GM23338 (cell line): ENCODE data around the gene TRMT2A.

Source experiments
- CREB1 ChIP-seq: fragments of 250-450 bp; sonication (Bioruptor Pico); IDR thresholded peaks from 2 replicates; pipeline ENCODE4 v1.5.0; 2020; ENCODE audit warnings: low read depth, mild to moderate bottlenecking, moderate library complexity
- EZH2 ChIP-seq: fragments of 200-600 bp; sonication (generic); IDR thresholded peaks from one replicate; pipeline ENCODE4 v1.8.0; 2017; ENCODE audit warnings: antibody characterized with exemption, mild to moderate bottlenecking, low read depth; ENCODE audit not compliant: unreplicated experiment
- EZH2phosphoT487 ChIP-seq: fragments of 200-600 bp; sonication (generic); IDR thresholded peaks from one replicate; pipeline ENCODE4 v1.8.1; 2018; ENCODE audit warnings: antibody characterized with exemption; ENCODE audit not compliant: unreplicated experiment
- JUNB ChIP-seq: IDR thresholded peaks from one replicate; pipeline ENCODE4 v1.6.1; 2016; ENCODE audit warnings: antibody characterized with exemption; ENCODE audit not compliant: unreplicated experiment
- NANOG ChIP-seq: IDR thresholded peaks from 2 replicates; pipeline ENCODE4 v1.6.1; 2016; ENCODE audit warnings: antibody characterized with exemption, borderline replicate concordance
- POLR2AphosphoS5 ChIP-seq: IDR thresholded peaks from 2 replicates; pipeline ENCODE4 v1.6.1; 2016; ENCODE audit warnings: antibody characterized with exemption, low read depth
- STAT1 ChIP-seq: IDR thresholded peaks from one replicate; pipeline ENCODE4 v1.6.1; 2016; ENCODE audit warnings: antibody characterized with exemption; ENCODE audit not compliant: unreplicated experiment
- ZNF114 ChIP-seq: fragments of 250-450 bp; sonication (Bioruptor Pico); IDR thresholded peaks from 2 replicates; pipeline ENCODE4 v1.5.0; 2020; ENCODE audit warnings: mild to moderate bottlenecking, moderate library complexity
- ZNF331 ChIP-seq: fragments of 250-450 bp; sonication (Bioruptor Pico); IDR thresholded peaks from 2 replicates; pipeline ENCODE4 v1.5.0; 2020; ENCODE audit warnings: low read depth, mild to moderate bottlenecking, moderate library complexity
- TF ChIP-seq, protein P1 (sequence below), 2 experiments: fragments of 200-600 bp in 1 of 2; sonication (generic) in 1 of 2; conservative IDR thresholded peaks; 2 replicates each; pipeline versions ENCODE4 v1.5.1 to v1.6.1; 2016 to 2017; ENCODE audit warnings: antibody characterized with exemption in 2 of 2, low read depth in 2 of 2, mild to moderate bottlenecking in 2 of 2, moderate library complexity in 1 of 2
- TF ChIP-seq, protein P2 (sequence below): IDR thresholded peaks from one replicate; pipeline ENCODE4 v1.6.1; 2018; ENCODE audit warnings: antibody characterized with exemption; ENCODE audit not compliant: unreplicated experiment
- TF ChIP-seq, protein P3 (sequence below): fragments of 250-450 bp; sonication (Bioruptor Pico); IDR thresholded peaks from 2 replicates; pipeline ENCODE4 v1.5.0; 2020; ENCODE audit warnings: mild to moderate bottlenecking, moderate library complexity
- TF ChIP-seq, protein P4 (sequence below): IDR thresholded peaks from 2 replicates; pipeline ENCODE4 v1.6.1; 2016; ENCODE audit warnings: antibody characterized with exemption

DNA sequence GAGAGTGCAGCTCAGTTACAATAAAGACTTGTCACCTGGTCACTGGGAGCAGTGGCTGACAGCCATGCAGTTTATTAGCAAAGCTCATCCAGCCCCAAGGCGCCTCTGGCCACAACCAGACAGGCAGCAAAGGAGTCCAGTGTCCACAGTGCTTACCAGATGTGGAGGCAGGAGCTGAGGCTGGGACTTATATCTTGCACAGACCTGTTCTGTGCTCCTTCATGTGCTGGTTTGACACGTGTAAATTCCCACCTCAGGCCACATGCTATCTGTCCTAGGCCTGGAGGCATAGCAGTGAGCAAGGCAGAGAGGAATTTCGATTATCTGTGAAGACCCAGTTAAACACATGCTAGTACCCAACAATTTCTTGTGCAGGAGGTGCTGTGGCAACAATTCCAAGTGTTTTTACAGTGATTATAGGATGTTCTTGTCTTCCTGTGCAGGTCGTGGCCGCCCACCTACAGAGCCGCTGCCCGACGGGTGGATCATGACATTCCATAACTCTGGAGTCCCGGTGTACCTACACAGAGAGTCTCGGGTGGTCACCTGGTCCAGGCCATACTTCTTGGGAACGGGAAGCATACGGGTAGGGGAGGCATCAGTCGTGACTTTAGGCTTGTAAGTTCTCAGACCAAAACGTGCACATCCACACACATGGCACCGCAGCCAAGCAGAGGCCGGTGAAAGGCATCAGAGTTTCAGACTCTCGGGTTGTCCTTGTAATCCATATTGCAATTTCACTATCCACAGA is 27.6 kb downstream of the TRMT2A start:
- TF ChIP-seq, protein P1, sequence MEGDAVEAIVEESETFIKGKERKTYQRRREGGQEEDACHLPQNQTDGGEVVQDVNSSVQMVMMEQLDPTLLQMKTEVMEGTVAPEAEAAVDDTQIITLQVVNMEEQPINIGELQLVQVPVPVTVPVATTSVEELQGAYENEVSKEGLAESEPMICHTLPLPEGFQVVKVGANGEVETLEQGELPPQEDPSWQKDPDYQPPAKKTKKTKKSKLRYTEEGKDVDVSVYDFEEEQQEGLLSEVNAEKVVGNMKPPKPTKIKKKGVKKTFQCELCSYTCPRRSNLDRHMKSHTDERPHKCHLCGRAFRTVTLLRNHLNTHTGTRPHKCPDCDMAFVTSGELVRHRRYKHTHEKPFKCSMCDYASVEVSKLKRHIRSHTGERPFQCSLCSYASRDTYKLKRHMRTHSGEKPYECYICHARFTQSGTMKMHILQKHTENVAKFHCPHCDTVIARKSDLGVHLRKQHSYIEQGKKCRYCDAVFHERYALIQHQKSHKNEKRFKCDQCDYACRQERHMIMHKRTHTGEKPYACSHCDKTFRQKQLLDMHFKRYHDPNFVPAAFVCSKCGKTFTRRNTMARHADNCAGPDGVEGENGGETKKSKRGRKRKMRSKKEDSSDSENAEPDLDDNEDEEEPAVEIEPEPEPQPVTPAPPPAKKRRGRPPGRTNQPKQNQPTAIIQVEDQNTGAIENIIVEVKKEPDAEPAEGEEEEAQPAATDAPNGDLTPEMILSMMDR (conservative IDR thresholded peaks at IDR 0.05; ENCODE audit: low read depth in 2 of 2) = no peak
- no peak for TF ChIP-seq EZH2
- no peak for TF ChIP-seq CREB1 (CRISPR knock-in tag)
- no peak for TF ChIP-seq EZH2phosphoT487
- TF ChIP-seq JUNB = no peak
- TF ChIP-seq POLR2AphosphoS5 = no peak
- TF ChIP-seq ZNF114 = no peak
- TF ChIP-seq, protein P2, sequence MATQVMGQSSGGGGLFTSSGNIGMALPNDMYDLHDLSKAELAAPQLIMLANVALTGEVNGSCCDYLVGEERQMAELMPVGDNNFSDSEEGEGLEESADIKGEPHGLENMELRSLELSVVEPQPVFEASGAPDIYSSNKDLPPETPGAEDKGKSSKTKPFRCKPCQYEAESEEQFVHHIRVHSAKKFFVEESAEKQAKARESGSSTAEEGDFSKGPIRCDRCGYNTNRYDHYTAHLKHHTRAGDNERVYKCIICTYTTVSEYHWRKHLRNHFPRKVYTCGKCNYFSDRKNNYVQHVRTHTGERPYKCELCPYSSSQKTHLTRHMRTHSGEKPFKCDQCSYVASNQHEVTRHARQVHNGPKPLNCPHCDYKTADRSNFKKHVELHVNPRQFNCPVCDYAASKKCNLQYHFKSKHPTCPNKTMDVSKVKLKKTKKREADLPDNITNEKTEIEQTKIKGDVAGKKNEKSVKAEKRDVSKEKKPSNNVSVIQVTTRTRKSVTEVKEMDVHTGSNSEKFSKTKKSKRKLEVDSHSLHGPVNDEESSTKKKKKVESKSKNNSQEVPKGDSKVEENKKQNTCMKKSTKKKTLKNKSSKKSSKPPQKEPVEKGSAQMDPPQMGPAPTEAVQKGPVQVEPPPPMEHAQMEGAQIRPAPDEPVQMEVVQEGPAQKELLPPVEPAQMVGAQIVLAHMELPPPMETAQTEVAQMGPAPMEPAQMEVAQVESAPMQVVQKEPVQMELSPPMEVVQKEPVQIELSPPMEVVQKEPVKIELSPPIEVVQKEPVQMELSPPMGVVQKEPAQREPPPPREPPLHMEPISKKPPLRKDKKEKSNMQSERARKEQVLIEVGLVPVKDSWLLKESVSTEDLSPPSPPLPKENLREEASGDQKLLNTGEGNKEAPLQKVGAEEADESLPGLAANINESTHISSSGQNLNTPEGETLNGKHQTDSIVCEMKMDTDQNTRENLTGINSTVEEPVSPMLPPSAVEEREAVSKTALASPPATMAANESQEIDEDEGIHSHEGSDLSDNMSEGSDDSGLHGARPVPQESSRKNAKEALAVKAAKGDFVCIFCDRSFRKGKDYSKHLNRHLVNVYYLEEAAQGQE = no peak
- no peak for TF ChIP-seq NANOG
- TF ChIP-seq STAT1 = no peak
- TF ChIP-seq, protein P3, sequence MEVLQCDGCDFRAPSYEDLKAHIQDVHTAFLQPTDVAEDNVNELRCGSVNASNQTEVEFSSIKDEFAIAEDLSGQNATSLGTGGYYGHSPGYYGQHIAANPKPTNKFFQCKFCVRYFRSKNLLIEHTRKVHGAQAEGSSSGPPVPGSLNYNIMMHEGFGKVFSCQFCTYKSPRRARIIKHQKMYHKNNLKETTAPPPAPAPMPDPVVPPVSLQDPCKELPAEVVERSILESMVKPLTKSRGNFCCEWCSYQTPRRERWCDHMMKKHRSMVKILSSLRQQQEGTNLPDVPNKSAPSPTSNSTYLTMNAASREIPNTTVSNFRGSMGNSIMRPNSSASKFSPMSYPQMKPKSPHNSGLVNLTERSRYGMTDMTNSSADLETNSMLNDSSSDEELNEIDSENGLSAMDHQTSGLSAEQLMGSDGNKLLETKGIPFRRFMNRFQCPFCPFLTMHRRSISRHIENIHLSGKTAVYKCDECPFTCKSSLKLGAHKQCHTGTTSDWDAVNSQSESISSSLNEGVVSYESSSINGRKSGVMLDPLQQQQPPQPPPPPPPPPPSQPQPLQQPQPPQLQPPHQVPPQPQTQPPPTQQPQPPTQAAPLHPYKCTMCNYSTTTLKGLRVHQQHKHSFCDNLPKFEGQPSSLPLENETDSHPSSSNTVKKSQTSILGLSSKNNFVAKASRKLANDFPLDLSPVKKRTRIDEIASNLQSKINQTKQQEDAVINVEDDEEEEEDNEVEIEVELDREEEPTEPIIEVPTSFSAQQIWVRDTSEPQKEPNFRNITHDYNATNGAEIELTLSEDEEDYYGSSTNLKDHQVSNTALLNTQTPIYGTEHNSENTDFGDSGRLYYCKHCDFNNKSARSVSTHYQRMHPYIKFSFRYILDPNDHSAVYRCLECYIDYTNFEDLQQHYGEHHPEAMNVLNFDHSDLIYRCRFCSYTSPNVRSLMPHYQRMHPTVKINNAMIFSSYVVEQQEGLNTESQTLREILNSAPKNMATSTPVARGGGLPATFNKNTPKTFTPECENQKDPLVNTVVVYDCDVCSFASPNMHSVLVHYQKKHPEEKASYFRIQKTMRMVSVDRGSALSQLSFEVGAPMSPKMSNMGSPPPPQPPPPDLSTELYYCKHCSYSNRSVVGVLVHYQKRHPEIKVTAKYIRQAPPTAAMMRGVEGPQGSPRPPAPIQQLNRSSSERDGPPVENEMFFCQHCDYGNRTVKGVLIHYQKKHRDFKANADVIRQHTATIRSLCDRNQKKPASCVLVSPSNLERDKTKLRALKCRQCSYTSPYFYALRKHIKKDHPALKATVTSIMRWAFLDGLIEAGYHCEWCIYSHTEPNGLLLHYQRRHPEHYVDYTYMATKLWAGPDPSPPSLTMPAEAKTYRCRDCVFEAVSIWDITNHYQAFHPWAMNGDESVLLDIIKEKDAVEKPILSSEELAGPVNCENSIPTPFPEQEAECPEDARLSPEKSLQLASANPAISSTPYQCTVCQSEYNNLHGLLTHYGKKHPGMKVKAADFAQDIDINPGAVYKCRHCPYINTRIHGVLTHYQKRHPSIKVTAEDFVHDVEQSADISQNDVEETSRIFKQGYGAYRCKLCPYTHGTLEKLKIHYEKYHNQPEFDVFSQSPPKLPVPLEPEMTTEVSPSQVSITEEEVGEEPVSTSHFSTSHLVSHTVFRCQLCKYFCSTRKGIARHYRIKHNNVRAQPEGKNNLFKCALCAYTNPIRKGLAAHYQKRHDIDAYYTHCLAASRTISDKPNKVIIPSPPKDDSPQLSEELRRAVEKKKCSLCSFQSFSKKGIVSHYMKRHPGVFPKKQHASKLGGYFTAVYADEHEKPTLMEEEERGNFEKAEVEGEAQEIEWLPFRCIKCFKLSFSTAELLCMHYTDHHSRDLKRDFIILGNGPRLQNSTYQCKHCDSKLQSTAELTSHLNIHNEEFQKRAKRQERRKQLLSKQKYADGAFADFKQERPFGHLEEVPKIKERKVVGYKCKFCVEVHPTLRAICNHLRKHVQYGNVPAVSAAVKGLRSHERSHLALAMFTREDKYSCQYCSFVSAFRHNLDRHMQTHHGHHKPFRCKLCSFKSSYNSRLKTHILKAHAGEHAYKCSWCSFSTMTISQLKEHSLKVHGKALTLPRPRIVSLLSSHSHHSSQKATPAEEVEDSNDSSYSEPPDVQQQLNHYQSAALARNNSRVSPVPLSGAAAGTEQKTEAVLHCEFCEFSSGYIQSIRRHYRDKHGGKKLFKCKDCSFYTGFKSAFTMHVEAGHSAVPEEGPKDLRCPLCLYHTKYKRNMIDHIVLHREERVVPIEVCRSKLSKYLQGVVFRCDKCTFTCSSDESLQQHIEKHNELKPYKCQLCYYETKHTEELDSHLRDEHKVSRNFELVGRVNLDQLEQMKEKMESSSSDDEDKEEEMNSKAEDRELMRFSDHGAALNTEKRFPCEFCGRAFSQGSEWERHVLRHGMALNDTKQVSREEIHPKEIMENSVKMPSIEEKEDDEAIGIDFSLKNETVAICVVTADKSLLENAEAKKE (CRISPR knock-in tag) = no peak
- TF ChIP-seq, protein P4, sequence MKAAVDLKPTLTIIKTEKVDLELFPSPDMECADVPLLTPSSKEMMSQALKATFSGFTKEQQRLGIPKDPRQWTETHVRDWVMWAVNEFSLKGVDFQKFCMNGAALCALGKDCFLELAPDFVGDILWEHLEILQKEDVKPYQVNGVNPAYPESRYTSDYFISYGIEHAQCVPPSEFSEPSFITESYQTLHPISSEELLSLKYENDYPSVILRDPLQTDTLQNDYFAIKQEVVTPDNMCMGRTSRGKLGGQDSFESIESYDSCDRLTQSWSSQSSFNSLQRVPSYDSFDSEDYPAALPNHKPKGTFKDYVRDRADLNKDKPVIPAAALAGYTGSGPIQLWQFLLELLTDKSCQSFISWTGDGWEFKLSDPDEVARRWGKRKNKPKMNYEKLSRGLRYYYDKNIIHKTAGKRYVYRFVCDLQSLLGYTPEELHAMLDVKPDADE = no peak
- TF ChIP-seq ZNF331 = no peak
